Measurements from ENCODE around the gene RGS3. TPM values are rescaled to one million over a fixed set of nuclear protein-coding genes. Genes with fewer than 3 reads are reported as not detected.

The RGS3 gene
- polyA plus RNA-seq, 1 of the 3 experiments (the other 2 are of a cell fraction): 50.6 TPM

DNA sequence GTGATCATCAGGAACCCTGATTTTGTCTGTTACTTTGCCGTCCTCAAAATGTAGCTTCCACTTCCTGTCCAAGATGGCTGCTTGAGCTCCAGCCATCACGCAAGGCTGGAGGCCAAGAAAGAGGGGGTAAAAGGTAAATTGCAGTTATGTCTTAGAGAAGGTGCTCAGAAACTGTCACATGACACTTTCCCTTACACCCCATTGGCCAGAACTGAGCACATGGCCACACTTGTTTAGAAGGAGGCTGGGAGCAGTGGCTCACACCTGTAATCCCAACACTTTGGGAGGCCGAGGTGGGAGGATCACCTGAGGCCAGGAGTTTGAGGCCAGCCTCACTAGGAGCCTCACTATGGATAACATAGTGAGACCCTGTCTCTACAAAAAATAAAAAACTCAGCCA, 140.9 kb downstream of the RGS3 start:
- no peak for DNase-seq
- Histone ChIP-seq H3K9me2 (no peaks in the 10 kb centered on the region), H4K20me1 (ENCODE audit: insufficient read depth) (no peaks in the 10 kb centered on the region), H3K9ac (no peak overlapping the region), H3K9me3 (no peaks in the 10 kb centered on the region), H3K27ac (ENCODE audit: low read depth in 2 of 2, low read length in 1 of 2) (no peak overlapping the region), H3K27me3 (ENCODE audit: insufficient read depth) (no peaks in the 10 kb centered on the region), H2AFZ (ENCODE audit: low read depth) (no peak overlapping the region), H3K36me3 (replicated peaks in 1 of 2; ENCODE audit: control insufficient read depth in 1 of 2, insufficient read depth in 2 of 2, low read length in 1 of 2) (no peaks in the 10 kb centered on the region), H3K4me1 (ENCODE audit: control insufficient read depth in 1 of 2, insufficient read depth in 2 of 2, low read depth in 1 of 2, low read length in 1 of 2) (peaks cover 18 to 21% of the 10 kb centered on the region in 2 experiments; a peak in 3 of 4 replicates), H3F3A (replicated peaks; ENCODE audit: insufficient read depth) (no peaks in the 10 kb centered on the region), H3K4me3 (ENCODE audit: low read depth in 2 of 2, low read length in 1 of 2) (no peak overlapping the region), H3K79me2 (ENCODE audit: insufficient read depth) (no peaks in the 10 kb centered on the region), H3K4me2 (no peak overlapping the region)
- WGBS (ENCODE audit: low lambda C conversion rate): 95% methylated on average over 3 of the region's 3 CpGs
- TF ChIP-seq, protein P1, sequence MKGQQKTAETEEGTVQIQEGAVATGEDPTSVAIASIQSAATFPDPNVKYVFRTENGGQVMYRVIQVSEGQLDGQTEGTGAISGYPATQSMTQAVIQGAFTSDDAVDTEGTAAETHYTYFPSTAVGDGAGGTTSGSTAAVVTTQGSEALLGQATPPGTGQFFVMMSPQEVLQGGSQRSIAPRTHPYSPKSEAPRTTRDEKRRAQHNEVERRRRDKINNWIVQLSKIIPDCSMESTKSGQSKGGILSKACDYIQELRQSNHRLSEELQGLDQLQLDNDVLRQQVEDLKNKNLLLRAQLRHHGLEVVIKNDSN (IDR thresholded peaks at IDR 0.05; ENCODE audit: borderline replicate concordance, low read depth): peak; percentile 71; the same call in 1 of the 2 replicates
- TF ChIP-seq NFIC (IDR thresholded peaks at IDR 0.05; ENCODE audit: borderline replicate concordance) (no peak), NRF1 (IDR thresholded peaks at IDR 0.05; ENCODE audit: low read depth, low read length) (no peak), SMC3 (IDR thresholded peaks at IDR 0.05; ENCODE audit: low read depth, low read length) (no peak)
- TF ChIP-seq, protein P2, sequence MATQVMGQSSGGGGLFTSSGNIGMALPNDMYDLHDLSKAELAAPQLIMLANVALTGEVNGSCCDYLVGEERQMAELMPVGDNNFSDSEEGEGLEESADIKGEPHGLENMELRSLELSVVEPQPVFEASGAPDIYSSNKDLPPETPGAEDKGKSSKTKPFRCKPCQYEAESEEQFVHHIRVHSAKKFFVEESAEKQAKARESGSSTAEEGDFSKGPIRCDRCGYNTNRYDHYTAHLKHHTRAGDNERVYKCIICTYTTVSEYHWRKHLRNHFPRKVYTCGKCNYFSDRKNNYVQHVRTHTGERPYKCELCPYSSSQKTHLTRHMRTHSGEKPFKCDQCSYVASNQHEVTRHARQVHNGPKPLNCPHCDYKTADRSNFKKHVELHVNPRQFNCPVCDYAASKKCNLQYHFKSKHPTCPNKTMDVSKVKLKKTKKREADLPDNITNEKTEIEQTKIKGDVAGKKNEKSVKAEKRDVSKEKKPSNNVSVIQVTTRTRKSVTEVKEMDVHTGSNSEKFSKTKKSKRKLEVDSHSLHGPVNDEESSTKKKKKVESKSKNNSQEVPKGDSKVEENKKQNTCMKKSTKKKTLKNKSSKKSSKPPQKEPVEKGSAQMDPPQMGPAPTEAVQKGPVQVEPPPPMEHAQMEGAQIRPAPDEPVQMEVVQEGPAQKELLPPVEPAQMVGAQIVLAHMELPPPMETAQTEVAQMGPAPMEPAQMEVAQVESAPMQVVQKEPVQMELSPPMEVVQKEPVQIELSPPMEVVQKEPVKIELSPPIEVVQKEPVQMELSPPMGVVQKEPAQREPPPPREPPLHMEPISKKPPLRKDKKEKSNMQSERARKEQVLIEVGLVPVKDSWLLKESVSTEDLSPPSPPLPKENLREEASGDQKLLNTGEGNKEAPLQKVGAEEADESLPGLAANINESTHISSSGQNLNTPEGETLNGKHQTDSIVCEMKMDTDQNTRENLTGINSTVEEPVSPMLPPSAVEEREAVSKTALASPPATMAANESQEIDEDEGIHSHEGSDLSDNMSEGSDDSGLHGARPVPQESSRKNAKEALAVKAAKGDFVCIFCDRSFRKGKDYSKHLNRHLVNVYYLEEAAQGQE (IDR thresholded peaks at IDR 0.05; ENCODE audit: low read depth, low read length): no peak
- CTCF ChIA-PET: interaction anchor here (1.0 to 44.7 kb wide), 4 partner anchors 13 to 272 kb away, joined by 3 to 1335 read pairs (median 3); partner anchors contain the start of gene ZNF618
- POLR2A ChIA-PET: interaction anchor here (2.9 kb wide), 1 partner anchor 10 kb away, joined by 13 read pairs; no protein-coding TSS in a partner anchor

DNA sequence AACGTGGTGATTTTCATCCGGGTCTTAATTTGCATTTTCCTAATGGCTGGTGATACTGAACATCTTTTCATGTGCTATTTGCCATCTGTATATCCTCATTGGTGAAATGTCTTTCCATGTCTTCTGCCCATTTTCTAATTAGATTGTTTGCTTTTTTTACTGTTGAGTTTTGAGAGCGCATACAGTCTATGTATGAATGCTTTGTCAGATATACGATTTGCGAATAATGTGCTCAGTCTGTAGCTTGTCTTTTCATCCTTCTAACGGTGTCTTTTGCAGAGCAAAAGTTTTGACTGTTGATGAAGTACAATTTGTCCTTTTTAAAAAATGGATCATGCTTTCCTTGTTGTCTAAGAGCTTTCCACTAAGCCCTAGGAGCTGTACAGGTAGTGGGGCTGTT, 143.0 kb downstream of the RGS3 start:
- Histone ChIP-seq H3K9me3 (no peaks in the 10 kb centered on the region), H3K9ac (no peak overlapping the region), H3K27me3 (ENCODE audit: insufficient read depth) (no peaks in the 10 kb centered on the region), H3K4me1 (ENCODE audit: control insufficient read depth in 1 of 2, insufficient read depth in 2 of 2, low read depth in 1 of 2, low read length in 1 of 2) (peaks cover 12 to 23% of the 10 kb centered on the region in 2 experiments; a peak in 3 of 4 replicates), H3K4me3 (ENCODE audit: low read depth in 2 of 2, low read length in 1 of 2) (no peak overlapping the region), H3K4me2 (no peak overlapping the region), H2AFZ (ENCODE audit: low read depth) (no peak overlapping the region), H4K20me1 (ENCODE audit: insufficient read depth) (no peaks in the 10 kb centered on the region), H3F3A (replicated peaks; ENCODE audit: insufficient read depth) (no peaks in the 10 kb centered on the region), H3K79me2 (ENCODE audit: insufficient read depth) (no peaks in the 10 kb centered on the region), H3K9me2 (no peaks in the 10 kb centered on the region), H3K36me3 (replicated peaks in 1 of 2; ENCODE audit: control insufficient read depth in 1 of 2, insufficient read depth in 2 of 2, low read length in 1 of 2) (no peaks in the 10 kb centered on the region), H3K27ac (ENCODE audit: low read depth in 2 of 2, low read length in 1 of 2) (no peak overlapping the region)
- DNase-seq: no peak
- WGBS (ENCODE audit: low lambda C conversion rate): 86% methylated on average over 6 of the region's 6 CpGs
- ChIA-PET POLR2A (no interaction called here), CTCF (interaction anchor here (0.6 to 44.7 kb wide), 4 partner anchors 15 to 46 kb away, joined by 3 to 1335 read pairs (median 4); no protein-coding TSS in a partner anchor)
- TF ChIP-seq TCF12 (IDR thresholded peaks at IDR 0.05): no peak
- no peak for TF ChIP-seq TAF1 (IDR thresholded peaks at IDR 0.05; ENCODE audit: borderline replicate concordance, low read depth, low read length)
- no peak for TF ChIP-seq MEF2A (IDR thresholded peaks at IDR 0.05; ENCODE audit: borderline replicate concordance, low read depth)
- TF ChIP-seq, protein P3, sequence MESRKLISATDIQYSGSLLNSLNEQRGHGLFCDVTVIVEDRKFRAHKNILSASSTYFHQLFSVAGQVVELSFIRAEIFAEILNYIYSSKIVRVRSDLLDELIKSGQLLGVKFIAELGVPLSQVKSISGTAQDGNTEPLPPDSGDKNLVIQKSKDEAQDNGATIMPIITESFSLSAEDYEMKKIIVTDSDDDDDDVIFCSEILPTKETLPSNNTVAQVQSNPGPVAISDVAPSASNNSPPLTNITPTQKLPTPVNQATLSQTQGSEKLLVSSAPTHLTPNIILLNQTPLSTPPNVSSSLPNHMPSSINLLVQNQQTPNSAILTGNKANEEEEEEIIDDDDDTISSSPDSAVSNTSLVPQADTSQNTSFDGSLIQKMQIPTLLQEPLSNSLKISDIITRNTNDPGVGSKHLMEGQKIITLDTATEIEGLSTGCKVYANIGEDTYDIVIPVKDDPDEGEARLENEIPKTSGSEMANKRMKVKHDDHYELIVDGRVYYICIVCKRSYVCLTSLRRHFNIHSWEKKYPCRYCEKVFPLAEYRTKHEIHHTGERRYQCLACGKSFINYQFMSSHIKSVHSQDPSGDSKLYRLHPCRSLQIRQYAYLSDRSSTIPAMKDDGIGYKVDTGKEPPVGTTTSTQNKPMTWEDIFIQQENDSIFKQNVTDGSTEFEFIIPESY (IDR thresholded peaks at IDR 0.05; ENCODE audit: borderline replicate concordance, low read depth): no peak
- no peak for TF ChIP-seq NFIC (IDR thresholded peaks at IDR 0.05; ENCODE audit: borderline replicate concordance)
- TF ChIP-seq FOXJ3 (CRISPR knock-in tag; IDR thresholded peaks at IDR 0.05): no peak
- TF ChIP-seq RCOR1 (IDR thresholded peaks at IDR 0.05; ENCODE audit: low read length): no peak
- no peak for TF ChIP-seq TEAD4 (IDR thresholded peaks at IDR 0.05; ENCODE audit: borderline replicate concordance, insufficient read depth)
- TF ChIP-seq YY1 (IDR thresholded peaks at IDR 0.05; ENCODE audit: low read depth): no peak
- TF ChIP-seq SIN3A (IDR thresholded peaks at IDR 0.05; ENCODE audit: borderline replicate concordance, low read depth, low read length): no peak
